ENCODE results near the gene IDH3B. TPM values are rescaled to one million over a fixed set of nuclear protein-coding genes. Genes with fewer than 3 reads are reported as not detected.

Gene IDH3B
- total RNA-seq, 1 donor from 2014 or later: 93.1 TPM

DNA sequence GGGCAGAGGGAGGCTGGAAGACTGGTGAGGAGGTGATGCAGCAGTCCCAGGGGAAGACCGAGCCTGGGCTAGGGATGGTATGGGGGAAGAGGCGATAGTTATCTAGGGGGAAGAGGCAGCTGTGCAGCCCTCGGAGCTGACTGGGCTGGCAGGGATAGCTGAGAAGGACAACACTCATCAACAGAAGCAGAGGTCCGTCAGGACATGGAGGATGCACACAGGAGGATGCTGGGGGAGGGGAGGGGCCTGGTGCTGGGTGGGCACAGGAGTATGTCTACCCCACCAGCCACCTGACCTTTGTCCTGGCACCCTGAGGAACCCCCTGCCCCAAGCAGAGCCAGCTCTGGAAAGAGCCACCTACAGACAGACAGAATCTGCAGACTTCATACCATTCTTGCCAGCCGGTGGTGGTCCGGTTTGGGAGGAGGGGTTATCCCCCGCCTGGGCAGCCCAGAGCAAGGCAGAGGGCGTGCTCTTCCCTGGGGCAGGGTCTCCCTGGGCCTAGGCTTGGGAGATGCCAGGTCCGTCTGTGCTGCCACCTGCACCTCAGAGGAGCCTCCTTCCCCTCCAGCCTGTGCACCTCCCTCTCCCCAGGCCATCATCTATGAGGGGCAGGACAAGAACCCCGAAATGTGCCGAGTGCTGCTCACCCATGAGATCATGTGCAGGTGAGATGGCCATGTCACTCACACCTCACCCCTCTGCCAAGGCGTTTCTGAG, 43.5 kb upstream of the IDH3B start:
- H3K9me3 Mint-ChIP-seq: no peaks in the 10 kb centered on the region
- no peak overlapping the region for H3K27ac Mint-ChIP-seq
- peaks cover 42% of the 10 kb centered on the region for H3K27me3 Mint-ChIP-seq (ENCODE audit: low read depth)
- TF ChIP-seq, protein P1, sequence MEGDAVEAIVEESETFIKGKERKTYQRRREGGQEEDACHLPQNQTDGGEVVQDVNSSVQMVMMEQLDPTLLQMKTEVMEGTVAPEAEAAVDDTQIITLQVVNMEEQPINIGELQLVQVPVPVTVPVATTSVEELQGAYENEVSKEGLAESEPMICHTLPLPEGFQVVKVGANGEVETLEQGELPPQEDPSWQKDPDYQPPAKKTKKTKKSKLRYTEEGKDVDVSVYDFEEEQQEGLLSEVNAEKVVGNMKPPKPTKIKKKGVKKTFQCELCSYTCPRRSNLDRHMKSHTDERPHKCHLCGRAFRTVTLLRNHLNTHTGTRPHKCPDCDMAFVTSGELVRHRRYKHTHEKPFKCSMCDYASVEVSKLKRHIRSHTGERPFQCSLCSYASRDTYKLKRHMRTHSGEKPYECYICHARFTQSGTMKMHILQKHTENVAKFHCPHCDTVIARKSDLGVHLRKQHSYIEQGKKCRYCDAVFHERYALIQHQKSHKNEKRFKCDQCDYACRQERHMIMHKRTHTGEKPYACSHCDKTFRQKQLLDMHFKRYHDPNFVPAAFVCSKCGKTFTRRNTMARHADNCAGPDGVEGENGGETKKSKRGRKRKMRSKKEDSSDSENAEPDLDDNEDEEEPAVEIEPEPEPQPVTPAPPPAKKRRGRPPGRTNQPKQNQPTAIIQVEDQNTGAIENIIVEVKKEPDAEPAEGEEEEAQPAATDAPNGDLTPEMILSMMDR (IDR thresholded peaks at IDR 0.05; ENCODE audit: unreplicated experiment): no peak
- no peaks in the 10 kb centered on the region for H3K36me3 Mint-ChIP-seq
- no peak for DNase-seq (ENCODE audit: low spot score in 2 of 2, unreplicated experiment in 2 of 2)
- H3K4me3 Mint-ChIP-seq: no peak overlapping the region
- no peaks in the 10 kb centered on the region for H3K4me1 Mint-ChIP-seq

DNA sequence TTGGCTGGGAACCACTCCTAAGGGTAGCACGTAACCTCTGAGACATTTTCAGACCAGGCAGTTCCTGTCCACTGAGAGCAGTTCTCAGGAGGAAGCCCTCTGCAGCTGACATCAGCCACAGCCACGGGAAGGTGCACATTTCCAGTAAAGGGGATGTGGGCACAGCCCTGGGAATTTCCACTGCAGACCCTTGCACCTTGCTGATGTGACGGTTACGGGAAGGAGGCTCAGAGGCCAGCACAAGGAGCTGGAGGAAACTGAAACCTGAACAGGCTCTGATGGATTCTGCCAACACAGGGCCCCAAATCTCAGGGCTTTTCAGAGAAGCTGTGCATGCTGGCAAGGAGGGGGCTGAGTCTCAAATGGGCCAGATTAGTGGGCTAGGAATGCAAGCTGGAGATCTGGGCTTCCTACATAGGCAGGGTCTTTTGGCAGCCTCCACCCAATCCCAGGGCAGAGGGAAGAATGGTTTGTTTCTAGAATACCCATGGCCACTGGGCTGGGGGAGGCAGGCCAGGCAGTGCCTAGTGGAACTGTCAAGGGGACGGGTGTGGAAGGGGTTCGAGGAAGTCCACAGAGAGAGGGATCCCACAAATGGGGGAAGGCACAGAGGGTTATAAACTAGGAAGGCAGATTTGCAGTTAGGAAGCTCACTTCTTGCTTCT, 42.8 kb upstream of the IDH3B start:
- DNase-seq (ENCODE audit: low spot score in 2 of 2, unreplicated experiment in 2 of 2): no peak
- H3K27ac Mint-ChIP-seq: no peak overlapping the region
- TF ChIP-seq, protein P1 (IDR thresholded peaks at IDR 0.05; ENCODE audit: unreplicated experiment): no peak
- H3K4me1 Mint-ChIP-seq: no peaks in the 10 kb centered on the region
- H3K9me3 Mint-ChIP-seq: no peaks in the 10 kb centered on the region
- H3K36me3 Mint-ChIP-seq: no peaks in the 10 kb centered on the region
- peaks cover 49% of the 10 kb centered on the region for H3K27me3 Mint-ChIP-seq (ENCODE audit: low read depth)
- H3K4me3 Mint-ChIP-seq: no peak overlapping the region

DNA sequence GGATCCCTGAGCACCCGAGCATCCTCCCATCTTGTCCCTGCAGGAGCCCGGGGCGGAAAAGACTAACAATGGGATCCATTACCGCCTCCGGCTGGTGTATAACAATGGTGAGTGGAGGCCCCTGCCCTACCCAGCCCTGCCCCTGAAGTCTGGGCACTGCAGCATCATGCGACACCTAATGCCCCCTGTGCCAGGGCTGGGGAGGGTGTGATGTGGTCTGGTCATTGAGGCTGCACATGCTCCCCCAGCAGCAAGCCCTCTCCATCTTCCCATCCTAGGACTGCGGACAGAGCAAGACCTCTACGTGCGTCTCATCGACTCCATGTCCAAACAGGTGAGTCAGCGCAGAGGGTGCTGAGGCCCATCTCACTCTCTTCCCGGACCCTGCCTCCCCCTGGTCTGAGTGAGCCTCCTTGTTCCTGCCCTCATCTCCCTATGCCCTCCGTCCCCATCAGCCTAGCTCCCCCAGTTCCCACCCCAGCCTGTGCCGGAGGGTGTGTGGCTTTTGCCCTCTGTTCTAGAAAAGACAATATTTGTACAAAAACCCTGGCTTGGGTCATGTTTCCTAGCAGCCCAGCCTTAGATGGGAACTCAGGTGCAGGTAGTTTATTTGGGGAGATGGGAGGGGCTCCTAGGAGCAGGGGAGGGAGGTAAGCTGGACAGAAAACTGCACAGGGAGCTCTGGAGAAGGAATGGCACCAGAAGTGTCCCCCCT, 42.1 kb upstream of the IDH3B start:
- no peak overlapping the region for H3K27ac Mint-ChIP-seq
- H3K36me3 Mint-ChIP-seq: no peaks in the 10 kb centered on the region
- no peaks in the 10 kb centered on the region for H3K9me3 Mint-ChIP-seq
- peaks cover 56% of the 10 kb centered on the region for H3K27me3 Mint-ChIP-seq (ENCODE audit: low read depth)
- no peak for DNase-seq (ENCODE audit: low spot score in 2 of 2, unreplicated experiment in 2 of 2)
- no peaks in the 10 kb centered on the region for H3K4me1 Mint-ChIP-seq
- H3K4me3 Mint-ChIP-seq: no peak overlapping the region
- TF ChIP-seq, protein P1 (IDR thresholded peaks at IDR 0.05; ENCODE audit: unreplicated experiment): no peak

DNA sequence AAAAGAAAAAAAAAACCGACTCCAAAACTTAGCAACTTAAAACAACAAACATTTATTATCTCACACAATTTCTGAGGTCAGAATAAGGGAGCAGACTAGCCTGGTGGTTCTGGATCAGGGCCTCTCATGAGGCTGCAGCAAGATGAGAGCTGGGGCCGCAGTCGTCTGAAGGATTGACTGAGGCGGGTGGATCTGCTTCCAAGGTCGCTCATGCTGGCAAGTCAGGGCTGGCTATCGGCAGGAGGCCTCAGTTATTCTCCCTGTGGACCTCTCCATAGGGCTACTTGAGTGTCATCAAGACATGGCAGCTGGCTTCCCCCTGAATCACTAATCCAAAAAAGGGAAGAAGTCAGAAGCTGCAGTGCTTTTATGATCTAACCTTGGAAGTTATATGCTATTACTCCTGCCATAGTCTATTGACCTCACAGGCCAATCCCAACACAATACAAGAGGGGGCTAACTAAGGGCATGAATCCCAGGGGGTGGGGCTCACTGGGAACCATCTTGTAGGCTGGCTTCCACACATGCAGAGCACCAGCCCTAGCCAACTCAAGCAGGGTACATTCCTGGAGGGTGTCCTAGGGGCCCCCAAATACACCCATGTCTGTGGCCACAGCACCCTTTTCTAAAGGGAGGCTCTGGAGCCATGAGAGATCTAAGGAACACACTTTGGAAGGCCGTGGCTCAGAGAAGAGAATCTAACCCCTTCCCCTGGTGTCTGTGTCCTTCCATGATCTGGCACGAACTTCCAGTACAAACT, 39.9 kb upstream of the IDH3B start:
- TF ChIP-seq, protein P1 (IDR thresholded peaks at IDR 0.05; ENCODE audit: unreplicated experiment): no peak
- peaks cover 2% of the 10 kb centered on the region for H3K36me3 Mint-ChIP-seq
- H3K4me1 Mint-ChIP-seq: no peaks in the 10 kb centered on the region
- H3K27me3 Mint-ChIP-seq (ENCODE audit: low read depth): peaks cover 70% of the 10 kb centered on the region
- H3K27ac Mint-ChIP-seq: no peak overlapping the region
- DNase-seq (ENCODE audit: low spot score in 2 of 2, unreplicated experiment in 2 of 2): no peak
- no peaks in the 10 kb centered on the region for H3K9me3 Mint-ChIP-seq
- no peak overlapping the region for H3K4me3 Mint-ChIP-seq

DNA sequence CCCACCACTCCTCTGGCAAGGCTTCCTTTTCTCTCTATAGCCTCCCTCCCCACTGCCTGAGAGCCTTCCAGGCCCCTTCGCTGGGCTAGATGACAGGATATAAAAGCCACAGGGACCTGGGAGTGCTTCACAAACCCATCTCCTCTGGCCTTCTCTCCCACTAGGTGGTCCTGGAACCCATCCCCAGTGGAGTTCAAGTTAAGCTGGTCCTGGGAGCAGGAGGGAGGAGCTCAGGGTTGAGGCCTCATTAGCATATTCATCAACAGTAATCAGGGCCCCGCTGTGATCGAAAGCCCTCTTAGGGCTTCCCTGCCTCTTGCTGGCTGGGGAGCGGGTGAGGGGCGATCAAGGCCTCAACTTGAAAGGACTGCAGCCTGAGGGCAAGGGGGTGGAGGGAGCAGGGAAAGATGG, 37.7 kb upstream of the IDH3B start:
- Mint-ChIP-seq H3K36me3 (peaks cover 2% of the 10 kb centered on the region), H3K4me3 (no peak overlapping the region), H3K27me3 (ENCODE audit: low read depth) (peaks cover 76% of the 10 kb centered on the region)

More for the DNA sequence above, 37.7 kb upstream of the IDH3B start:
- no peaks in the 10 kb centered on the region for H3K9me3 Mint-ChIP-seq
- H3K4me1 Mint-ChIP-seq: no peaks in the 10 kb centered on the region
- DNase-seq (ENCODE audit: low spot score in 2 of 2, unreplicated experiment in 2 of 2): no peak
- TF ChIP-seq, protein P1 (IDR thresholded peaks at IDR 0.05; ENCODE audit: unreplicated experiment): no peak
- no peak overlapping the region for H3K27ac Mint-ChIP-seq
